NCI-H146 (cell line): ENCODE data around the gene GPR89B.
"Not testable (repeated sequence)": the region's sequence is repeated elsewhere in the genome, so short reads cannot be mapped to it uniquely, and the experiment has no call there.

Source experiments
- DNase-seq: peaks from one replicate; lab custom pipeline; 2025; lab: John Stamatoyannopoulos, UW

GPR89B gene

DNA sequence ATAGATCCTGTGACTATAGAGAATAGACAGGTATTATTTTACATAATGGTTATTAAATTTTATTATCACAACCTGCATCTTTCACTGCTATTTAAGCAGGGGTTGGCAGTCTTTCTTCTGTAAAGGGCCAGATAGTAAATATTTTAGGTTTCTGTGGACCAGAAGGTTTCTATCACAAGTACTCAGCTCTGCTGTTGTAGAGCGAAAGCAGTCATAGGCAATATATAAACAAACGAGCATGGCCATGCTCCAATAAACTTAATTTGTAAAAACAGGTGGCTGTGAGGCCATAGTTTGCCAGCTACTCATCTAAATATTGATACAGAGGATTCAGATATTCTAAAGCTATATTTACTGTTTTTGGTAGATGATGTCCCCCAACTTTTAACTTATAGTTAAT is 12.2 kb downstream of the GPR89B start:
- DNase-seq: not testable (repeated sequence)

DNA sequence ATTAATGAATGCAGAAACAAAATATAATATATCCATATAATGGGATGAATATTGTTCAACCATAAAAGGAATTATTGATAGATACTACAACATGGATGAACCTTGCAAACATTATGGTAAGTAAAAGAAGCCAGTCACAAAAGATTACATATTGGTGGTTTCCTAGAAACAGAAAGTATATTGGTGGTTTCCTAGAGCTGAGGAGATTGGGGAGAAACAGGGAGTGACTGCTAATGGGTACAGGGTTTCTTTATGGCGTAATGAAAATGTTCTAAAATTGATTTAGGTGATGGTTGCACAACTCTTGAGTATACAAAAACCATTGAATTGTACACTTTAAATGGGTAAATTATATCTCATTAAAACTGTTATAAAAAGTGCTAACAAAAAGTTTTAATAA is 14.3 kb downstream of the GPR89B start:
- not testable (repeated sequence) for DNase-seq

DNA sequence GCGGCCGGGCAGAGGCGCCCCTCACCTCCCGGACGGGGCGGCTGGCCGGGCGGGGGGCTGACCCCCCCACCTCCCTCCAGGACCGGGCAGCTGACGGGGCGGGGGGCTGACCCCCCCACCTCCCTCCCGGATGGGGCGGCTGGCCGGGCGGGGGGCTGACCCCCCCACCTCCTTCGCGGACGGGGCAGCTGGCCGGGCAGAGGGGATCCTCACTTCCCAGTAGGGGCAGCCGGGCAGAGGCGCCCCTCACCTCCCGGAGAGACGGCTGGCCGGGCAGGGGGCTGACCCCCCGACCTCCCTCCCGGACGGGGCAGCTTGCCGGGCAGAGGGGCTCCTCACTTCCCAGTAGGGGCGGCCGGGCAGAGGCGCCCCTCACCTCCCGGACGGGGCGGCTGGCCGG is 21.3 kb downstream of the GPR89B start:
- DNase-seq: not testable (repeated sequence)

DNA sequence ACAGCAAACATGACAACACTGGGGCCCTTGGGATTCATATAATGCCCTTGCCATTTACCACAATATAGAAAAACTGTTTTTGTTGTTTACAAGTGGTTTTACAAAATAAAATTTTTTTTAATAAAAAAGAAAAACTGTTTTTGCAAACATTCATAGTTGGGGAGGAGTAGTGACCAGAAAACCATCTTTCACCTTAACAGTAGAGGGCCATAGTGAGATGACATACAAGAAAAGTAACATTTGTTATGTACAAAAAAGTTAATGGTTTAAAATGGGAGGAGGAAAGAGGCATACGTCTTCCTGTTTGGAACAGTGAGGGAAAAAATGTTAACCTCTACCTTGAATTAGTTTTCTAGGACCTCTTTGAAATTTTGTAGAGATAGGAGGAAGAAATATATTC is 30.7 kb downstream of the GPR89B start:
- not testable (repeated sequence) for DNase-seq

DNA sequence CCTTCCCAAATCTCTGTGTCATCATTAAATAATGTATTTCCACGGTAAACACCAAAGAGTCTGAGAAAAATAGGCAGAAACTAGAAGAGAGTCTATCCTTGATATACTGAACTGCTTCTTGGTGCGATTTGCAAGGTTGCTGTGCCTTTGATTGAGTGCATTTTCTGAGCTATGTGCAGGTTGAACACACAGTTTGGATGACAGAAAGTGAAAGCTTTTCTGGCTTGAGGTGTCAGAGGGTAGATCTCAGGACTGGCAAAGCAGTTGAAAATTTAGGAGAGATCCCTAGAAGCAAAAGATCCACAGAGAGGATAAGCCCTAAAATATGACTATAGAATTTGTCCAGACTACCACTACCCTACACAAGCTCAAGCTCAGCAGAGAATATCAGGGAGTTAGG is 31.5 kb downstream of the GPR89B start:
- DNase-seq: not testable (repeated sequence)

DNA sequence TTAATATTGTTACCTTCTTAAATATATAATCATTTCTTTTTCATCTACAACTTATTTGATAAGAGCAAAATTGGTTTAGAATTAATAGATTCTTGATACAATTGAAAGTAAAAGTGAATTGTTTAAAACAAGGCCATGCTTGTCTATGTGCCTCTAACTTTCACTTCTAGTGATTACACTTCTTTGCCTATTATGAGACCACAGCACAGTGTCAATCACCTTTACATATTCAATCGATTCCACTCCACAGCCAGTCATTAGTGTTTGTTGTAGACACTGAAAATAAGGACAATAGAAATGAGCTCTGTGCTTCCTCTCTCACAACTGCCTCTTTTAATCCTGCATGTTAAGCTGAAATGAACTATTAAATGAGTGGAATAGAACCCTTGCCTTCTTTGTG is 36.4 kb downstream of the GPR89B start:
- not testable (repeated sequence) for DNase-seq

DNA sequence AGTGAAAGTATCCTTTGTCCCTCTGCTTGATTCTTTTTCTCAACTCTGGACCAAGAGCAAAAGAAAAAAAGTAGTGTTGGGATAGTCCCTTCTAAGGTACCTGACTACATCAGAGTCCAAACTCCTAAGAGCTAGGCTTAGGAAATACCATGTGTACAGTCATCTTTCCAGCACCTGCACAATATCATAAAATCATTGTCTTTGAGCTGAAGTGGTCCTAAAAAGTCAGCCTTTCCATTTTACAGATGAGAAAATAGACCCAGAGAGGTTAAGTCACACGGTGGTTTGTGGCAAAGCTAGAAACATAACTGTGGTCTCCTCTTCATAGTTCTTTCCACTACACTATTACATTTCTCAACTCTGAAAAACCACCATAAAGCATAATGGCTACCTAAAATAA is 38.4 kb downstream of the GPR89B start:
- DNase-seq: not testable (repeated sequence)

GRCh38 chr1:147978896-147979651 is 50.9 kb downstream of the GPR89B start:
- DNase-seq: not testable (repeated sequence)

- DNase-seq: not testable (repeated sequence)
These were observed 57.2 kb downstream of the GPR89B start for GRCh38 chr1:147985374-147985773.

DNA sequence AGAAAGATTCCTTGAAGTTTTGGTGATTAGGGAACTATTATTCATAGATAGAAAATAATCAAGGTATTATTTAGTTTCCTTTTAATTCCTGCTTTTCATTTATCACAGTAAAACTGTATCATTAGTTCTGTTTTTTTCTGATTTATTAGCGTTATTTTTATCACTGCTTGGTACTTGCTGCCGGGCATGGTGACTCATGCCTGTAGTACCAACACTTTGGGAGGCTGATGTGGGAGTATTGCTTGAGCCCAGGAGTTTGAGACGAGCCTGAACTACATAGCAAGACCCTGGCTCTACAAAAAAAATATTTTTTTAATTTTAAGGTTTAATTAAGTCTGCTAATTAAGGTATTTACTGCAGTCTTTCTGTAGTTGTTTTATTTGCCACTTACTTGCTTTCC is 59.7 kb downstream of the GPR89B start:
- DNase-seq: not testable (repeated sequence)

GRCh38 chr1:147992916-147993315 is 64.7 kb downstream of the GPR89B start:
- DNase-seq: not testable (repeated sequence)

DNA sequence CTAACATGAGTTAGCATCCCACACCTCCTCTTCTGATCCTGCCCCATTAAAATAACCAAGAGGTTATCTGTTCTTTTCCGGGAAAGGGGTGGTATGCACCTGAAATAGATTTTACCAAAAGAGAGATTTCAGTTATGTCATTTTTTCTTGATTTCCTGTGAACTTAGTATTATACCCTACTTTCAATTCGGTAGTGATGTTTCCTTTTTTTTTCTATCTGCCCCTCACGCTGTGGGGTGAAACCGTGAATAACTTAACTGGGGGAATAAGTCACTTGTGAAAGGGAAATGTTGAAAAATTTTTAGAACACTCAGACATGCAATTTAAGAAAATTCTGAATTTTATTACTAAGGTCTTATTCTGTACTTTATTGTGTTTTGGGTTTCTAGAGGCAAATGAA is 65.2 kb downstream of the GPR89B start:
- not testable (repeated sequence) for DNase-seq

DNA sequence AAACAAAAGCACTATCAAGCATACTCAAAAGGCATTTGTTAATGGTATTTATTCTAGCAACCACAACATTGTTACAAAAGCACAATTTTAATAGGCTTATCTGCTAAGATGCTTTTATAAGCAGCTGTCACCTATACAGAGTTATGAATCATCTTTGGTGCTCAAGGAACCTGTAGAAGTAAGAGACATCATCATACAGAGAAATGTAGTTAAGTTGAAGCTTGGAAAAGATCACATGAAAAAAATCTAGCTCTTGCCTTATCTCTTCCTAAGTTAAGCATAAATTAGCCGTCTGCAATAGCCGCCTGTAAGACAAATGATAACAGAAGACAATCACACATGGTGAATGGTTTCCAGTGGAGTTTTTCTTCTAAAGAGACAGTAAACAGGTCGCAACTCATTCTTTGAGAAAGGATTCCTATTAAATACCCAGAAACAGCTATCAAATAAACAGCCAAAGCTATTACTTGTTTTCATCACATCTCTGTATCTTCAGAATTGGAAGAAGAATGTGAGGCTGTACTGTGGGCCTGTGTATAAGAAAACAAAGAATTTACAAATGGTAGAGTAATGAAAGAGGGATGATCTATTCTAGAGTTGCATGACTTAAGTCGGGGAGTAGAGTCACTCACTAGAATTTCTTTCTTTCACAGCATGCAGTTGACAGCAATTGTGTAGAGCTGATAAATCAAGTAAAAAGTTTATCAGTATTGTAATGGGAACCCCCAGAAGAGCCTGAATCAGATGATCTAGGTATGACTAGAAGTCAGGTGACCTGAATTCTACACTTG is 65.8 kb downstream of the GPR89B start:
- DNase-seq: not testable (repeated sequence)

GRCh38 chr1:147996088-147996487 is 67.9 kb downstream of the GPR89B start:
- not testable (repeated sequence) for DNase-seq

GRCh38 chr1:148007724-148008123 is 79.5 kb downstream of the GPR89B start:
- not testable (repeated sequence) for DNase-seq

GRCh38 chr1:148010527-148010926 is 82.3 kb downstream of the GPR89B start:
- no peak for DNase-seq

GRCh38 chr1:148013177-148014144 is 85.2 kb downstream of the GPR89B start:
- not testable (repeated sequence) for DNase-seq

DNA sequence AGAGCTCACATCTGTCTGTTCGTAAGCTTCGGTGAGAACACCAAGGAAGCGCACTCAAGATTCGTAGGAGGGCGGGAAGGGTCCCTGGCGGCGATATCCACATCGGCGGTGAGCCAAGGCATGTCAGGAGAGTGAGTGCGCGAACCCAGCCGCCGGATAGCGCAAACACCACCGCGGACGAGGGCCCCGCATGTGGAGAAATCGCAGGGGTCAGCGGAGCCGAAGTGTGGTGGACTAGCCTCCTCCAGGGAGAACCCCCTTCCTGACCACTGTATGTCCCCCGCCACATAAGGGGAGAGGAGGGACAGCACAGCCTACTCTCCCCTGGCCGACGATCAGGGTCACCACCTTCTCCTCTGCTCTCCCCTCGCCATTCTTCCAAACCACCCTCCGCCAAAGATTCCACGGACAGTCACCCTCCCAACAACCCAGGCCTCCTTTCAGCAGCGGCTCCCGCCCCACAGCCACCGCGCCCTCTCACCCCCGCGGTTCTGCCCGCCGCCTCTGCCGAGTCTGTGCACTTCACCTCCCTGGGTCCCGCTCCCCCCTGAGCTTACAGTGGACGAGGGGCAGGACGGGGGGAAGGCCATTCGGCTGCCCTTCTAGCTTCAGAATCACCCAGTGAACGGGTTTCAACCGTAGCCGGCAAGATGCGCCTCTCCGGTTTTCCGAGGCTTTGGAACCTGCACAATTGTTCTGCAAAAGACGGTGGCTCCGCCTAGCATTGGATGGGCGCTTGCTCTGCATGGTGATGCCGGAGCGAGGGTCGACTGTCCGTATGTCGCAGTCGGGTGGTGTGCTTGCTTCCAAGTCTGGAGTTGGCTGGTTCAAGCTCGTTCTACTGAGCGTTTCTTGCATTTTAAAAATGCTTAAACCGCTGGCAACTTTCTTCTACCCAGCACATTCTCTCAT is 86.3 kb downstream of the GPR89B start:
- DNase-seq: not testable (repeated sequence)

DNA sequence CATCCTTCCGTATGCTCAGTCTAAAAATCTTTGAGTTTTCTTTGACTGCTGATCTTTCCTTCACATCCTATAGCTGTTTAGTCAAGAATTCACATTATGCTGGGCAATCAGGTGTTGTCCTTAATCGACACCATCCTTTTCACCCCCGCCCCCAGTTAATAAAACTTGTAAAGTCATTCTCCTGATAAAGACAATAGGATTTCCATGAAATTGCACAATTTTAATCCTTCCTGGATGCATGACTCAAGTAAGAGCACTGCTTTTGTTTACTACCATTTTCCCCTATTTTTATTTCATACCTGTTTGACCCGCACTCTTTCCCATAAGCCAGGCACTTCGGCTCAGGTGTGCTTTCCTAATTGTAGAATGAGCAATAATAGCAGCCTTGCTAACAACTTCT is 96.7 kb downstream of the GPR89B start:
- DNase-seq: not testable (repeated sequence)

DNA sequence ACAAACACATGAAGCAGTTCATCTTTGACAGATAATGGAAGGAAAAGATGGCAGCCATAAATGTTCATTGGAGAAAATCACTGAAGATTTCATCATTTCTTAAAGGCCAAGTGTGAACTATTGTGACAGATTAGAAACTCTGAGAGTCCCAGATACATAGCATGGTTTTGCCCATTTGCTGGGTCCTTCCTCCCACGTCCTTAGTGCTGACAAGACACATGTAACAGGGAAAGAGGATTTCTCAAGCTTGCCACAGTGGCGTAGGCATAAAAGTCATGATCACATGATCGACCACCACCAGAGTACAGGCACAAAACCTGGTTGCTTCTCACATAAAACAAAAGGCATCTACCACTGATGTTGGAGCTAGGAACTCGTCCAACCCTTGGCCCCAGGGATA is 98.8 kb downstream of the GPR89B start:
- not testable (repeated sequence) for DNase-seq

DNA sequence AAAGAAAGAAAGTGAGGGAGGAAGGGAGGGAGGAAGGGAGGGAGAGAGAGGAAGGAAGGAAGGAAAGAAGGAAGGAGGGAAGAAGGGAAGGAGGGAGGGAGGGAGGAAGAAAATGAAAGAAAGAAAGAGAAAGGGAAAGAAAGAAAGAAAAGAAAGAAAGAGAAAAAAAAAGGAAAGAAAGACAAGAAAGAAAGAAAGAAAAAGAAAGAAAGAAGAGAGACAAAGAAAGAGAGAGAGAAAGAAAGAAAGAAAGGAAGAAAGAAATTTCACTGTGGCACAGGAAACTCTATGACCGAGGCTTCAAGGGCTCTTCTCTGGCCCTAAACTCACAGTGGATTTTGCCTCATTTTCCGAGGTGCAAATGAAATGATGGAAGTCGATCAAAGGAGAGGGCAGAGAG is 104.0 kb downstream of the GPR89B start:
- DNase-seq: not testable (repeated sequence)
